ENCODE results near the gene PCGF6. TPM values are rescaled to one million over a fixed set of nuclear protein-coding genes. Genes with fewer than 3 reads are reported as not detected.

The PCGF6 gene
- total RNA-seq, 1 experiment from 2014 or later = 16.1 TPM

- DNase-seq (ENCODE audit: low read depth) = no peak
Observed at GRCh38 chr10:103257812-103258211, 93.1 kb downstream of the PCGF6 start.

- DNase-seq (ENCODE audit: low read depth) = no peak
Observed at GRCh38 chr10:103256613-103257012, 94.3 kb downstream of the PCGF6 start.

GRCh38 chr10:103254538-103255325, 96.2 kb downstream of the PCGF6 start:
- DNase-seq (ENCODE audit: low read depth) = peak; percentile 24

GRCh38 chr10:103254113-103254512, 96.8 kb downstream of the PCGF6 start:
- no peak for DNase-seq (ENCODE audit: low read depth)

Other genes with a start within 250 kb of the PCGF6 start
- 35.5 and 41.8 TPM in 2 replicates for gene NT5C2, start 157.9 kb downstream of the PCGF6 start, total RNA-seq (2014; rRNA removed)
- not detected in 2 replicates for gene RPEL1, start 105.3 kb downstream of the PCGF6 start, total RNA-seq (2014; rRNA removed)
- not detected in 2 replicates for gene INA, start 74.0 kb downstream of the PCGF6 start, total RNA-seq (2014; rRNA removed)
- 6.5 and 6.9 TPM in 2 replicates for gene TAF5, start 16.8 kb upstream of the PCGF6 start, total RNA-seq (2014; rRNA removed)
- gene ATP5MK, start 45.3 kb upstream of the PCGF6 start, total RNA-seq (2014; rRNA removed) = 276 and 387 TPM in 2 replicates
- gene PDCD11, start 45.5 kb upstream of the PCGF6 start, total RNA-seq (2014; rRNA removed) = 33.0 and 37.3 TPM in 2 replicates
- 28.0 and 28.1 TPM in 2 replicates for gene CALHM2, start 101.2 kb upstream of the PCGF6 start, total RNA-seq (2014; rRNA removed)
- not detected in 2 replicates for gene CALHM1, start 107.8 kb upstream of the PCGF6 start, total RNA-seq (2014; rRNA removed)
- gene CALHM3, start 128.1 kb upstream of the PCGF6 start, total RNA-seq (2014; rRNA removed) = not detected in 2 replicates
- 0.06 TPM in 1 of 2 replicates, not detected in the other for gene NEURL1, start 142.6 kb upstream of the PCGF6 start, total RNA-seq (2014; rRNA removed)

Data from LHCN-M2 (cell line).